ENCODE measurements around the gene NEU1.

- no peak for TF ChIP-seq CTCF (IDR thresholded peaks at IDR 0.05; ENCODE audit: poor library complexity)
- TF ChIP-seq EZH2 (IDR thresholded peaks at IDR 0.05; ENCODE audit: borderline replicate concordance): no peak
These were observed 13.3 kb upstream of the NEU1 start for GRCh38 chr6:31875877-31876276.

All from hepatocyte (in vitro differentiated cells).